Osteocyte (in vitro differentiated cells): ENCODE data around the gene MMP25. TPM values are rescaled to one million over a fixed set of nuclear protein-coding genes. Genes with fewer than 3 reads are reported as not detected.

Experiments
- DNase-seq: peaks from one replicate; pipeline ENCODE4 v3.0.0; 2021; ENCODE audit warnings: mixed read lengths; ENCODE audit not compliant: unreplicated experiment; ENCODE audit errors: extremely low spot score
- H3K27ac Mint-ChIP-seq: one replicate; pipeline ENCODE4 v1.8.0; 2021; ENCODE audit warnings: mild to moderate bottlenecking, mixed read lengths; ENCODE audit not compliant: unreplicated experiment
- H3K27me3 Mint-ChIP-seq: one replicate; pipeline ENCODE4 v1.8.0; 2021; ENCODE audit warnings: mixed read lengths; ENCODE audit not compliant: unreplicated experiment
- H3K36me3 Mint-ChIP-seq: one replicate; pipeline ENCODE4 v1.8.0; 2021; ENCODE audit warnings: mixed read lengths; ENCODE audit not compliant: unreplicated experiment
- H3K4me1 Mint-ChIP-seq: one replicate; pipeline ENCODE4 v1.8.0; 2021; ENCODE audit warnings: mixed read lengths; ENCODE audit not compliant: unreplicated experiment
- H3K4me3 Mint-ChIP-seq: one replicate; pipeline ENCODE4 v1.8.0; 2021; ENCODE audit warnings: mild to moderate bottlenecking, moderate library complexity, mixed read lengths; ENCODE audit not compliant: unreplicated experiment
- H3K9me3 Mint-ChIP-seq: one replicate; pipeline ENCODE4 v1.8.0; 2021; ENCODE audit warnings: mixed read lengths; ENCODE audit not compliant: unreplicated experiment
- CTCF ChIP-seq: fragments of 200-600 bp; sonication (generic); IDR thresholded peaks from 2 replicates; pipeline ENCODE4 v1.5.0; 2021; ENCODE audit warnings: antibody characterized with exemption, mild to moderate bottlenecking, moderate library complexity
- total RNA-seq: library from RNA; stranded (reverse); gene quantifications from 2 replicates; pipeline ENCODE4 v1.2.1, GENCODE V29; 2021

Gene MMP25
- total RNA-seq, 1 donor from 2014 or later = 3.0 TPM

DNA sequence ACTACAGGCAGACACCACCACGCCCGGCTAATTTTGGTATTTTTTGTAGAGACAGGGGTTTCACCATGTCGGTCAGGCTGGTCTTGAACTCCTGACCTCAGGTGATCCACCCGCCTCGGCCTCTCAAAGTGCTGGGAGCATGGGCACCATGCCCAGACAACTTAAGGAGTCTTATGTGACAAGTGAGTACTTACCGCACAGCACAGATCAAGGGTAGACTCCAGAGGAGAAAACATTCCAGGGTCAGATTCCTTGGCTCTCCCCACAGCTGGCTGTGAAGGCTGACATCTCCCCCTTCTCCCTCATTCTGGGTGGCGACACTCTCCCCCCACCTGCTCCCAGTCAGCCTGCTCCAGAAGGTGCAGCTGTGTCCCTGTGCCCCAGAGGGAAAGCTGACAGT lies 42.1 kb downstream of the MMP25 start:
- Mint-ChIP-seq H3K4me1 (peaks cover 11% of the 10 kb centered on the region), H3K27ac (no peak overlapping the region), H3K27me3 (peaks cover 25% of the 10 kb centered on the region), H3K36me3 (no peaks in the 10 kb centered on the region), H3K9me3 (no peaks in the 10 kb centered on the region), H3K4me3 (no peak overlapping the region)
- no peak for DNase-seq
- TF ChIP-seq CTCF = no peak

GRCh38 chr16:3088925-3089716 lies 42.8 kb downstream of the MMP25 start:
- Mint-ChIP-seq H3K27ac (no peak overlapping the region), H3K27me3 (peaks cover 25% of the 10 kb centered on the region), H3K4me3 (no peak overlapping the region), H3K36me3 (no peaks in the 10 kb centered on the region), H3K4me1 (peaks cover 11% of the 10 kb centered on the region), H3K9me3 (no peaks in the 10 kb centered on the region)
- DNase-seq = no peak
- TF ChIP-seq CTCF = no peak

DNA sequence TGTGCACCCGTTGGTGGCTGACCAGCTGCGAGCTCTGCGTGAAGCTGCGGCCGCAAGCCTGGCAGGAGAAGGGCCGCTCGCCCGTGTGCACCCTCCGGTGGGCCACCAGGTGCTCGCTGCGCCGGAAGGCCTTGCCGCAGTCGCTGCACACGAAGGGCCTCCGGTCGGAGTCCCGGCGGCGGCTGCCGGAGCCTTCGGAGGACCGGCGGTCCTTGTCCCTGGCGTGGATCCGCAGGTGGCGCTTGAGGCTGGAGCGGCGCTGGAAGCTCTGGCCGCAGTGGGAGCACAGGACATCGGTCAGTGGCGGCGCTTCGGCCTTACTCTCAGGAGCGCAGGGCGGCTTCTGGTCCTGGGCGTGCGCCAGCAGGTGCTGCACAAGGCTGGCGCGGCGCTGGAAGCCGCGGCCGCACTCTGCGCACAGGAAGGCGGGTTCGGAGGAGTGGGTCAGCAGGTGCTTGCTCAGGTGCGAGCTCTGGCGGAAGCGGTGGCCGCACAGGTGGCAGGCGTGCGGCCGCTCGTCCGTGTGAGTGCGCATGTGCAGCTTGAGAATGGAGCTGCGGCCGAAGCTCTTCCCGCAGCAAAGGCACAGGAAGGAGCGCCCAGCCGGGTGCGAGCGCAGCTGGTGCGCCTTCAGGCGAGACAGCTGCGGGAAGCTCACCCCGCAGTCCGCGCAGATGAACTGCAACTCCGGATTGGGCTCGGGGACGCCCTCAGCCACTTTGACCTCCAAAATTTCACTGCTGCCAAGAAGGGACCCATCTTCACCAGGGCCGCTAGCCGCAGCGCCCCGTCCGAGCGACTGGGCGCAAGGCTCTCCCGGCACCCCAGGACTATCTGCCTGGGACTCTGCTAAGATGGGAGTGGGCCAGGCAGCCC lies 43.6 kb downstream of the MMP25 start:
- H3K27me3 Mint-ChIP-seq = peaks cover 20% of the 10 kb centered on the region
- no peak overlapping the region for H3K4me3 Mint-ChIP-seq
- H3K36me3 Mint-ChIP-seq = no peaks in the 10 kb centered on the region
- no peak overlapping the region for H3K27ac Mint-ChIP-seq
- H3K4me1 Mint-ChIP-seq = peaks cover 11% of the 10 kb centered on the region
- DNase-seq = no peak
- no peaks in the 10 kb centered on the region for H3K9me3 Mint-ChIP-seq
- no peak for TF ChIP-seq CTCF

DNA sequence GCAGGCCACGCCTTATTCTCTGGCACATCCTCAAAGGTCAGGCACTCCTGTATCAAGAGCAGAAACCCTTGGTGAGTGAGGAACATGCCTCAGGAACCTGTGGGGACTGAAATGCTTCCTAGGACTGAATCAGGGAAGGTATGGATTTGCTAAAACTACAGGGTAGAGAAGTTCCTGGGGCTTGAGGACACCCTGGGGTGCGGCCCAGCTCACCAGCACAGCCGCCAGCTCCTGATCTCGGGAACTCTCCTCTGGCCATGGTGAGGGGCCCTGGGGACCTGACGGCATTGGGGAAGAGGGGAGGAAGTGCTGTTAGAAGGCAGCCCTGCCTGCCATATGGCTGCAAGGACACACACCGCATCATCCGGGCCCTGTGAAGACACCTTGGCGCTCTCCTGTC lies 45.2 kb downstream of the MMP25 start:
- no peak overlapping the region for H3K4me3 Mint-ChIP-seq
- peaks cover 11% of the 10 kb centered on the region for H3K4me1 Mint-ChIP-seq
- no peak overlapping the region for H3K27ac Mint-ChIP-seq
- H3K36me3 Mint-ChIP-seq = no peaks in the 10 kb centered on the region
- no peak for TF ChIP-seq CTCF
- no peak for DNase-seq
- H3K9me3 Mint-ChIP-seq = no peaks in the 10 kb centered on the region
- H3K27me3 Mint-ChIP-seq = peaks cover 16% of the 10 kb centered on the region

- no peak for TF ChIP-seq CTCF
- Mint-ChIP-seq H3K9me3 (no peaks in the 10 kb centered on the region), H3K27me3 (peaks cover 21% of the 10 kb centered on the region), H3K27ac (no peak overlapping the region), H3K4me1 (peaks cover 9% of the 10 kb centered on the region), H3K4me3 (no peak overlapping the region), H3K36me3 (no peaks in the 10 kb centered on the region)
- no peak for DNase-seq
Observed at GRCh38 chr16:3092501-3092941, 46.2 kb downstream of the MMP25 start.
